Peyer's patch (tissue), 4 donors: ENCODE data around the gene EXOC4. TPM values are rescaled to one million over a fixed set of nuclear protein-coding genes. Genes with fewer than 3 reads are reported as not detected.
A peak's percentile ranks its signal among the peaks of the same experiment; 100 is the strongest.

Experiments used
- DNase-seq, 3 donors: peaks; one replicate each; pipeline ENCODE4 v3.0.0-alpha.2; 2017 to 2019
- H3K27ac ChIP-seq, 4 donors: fragments of 200-600 bp; sonication (generic); one replicate each; pipeline ENCODE4 v1.5.1; 2016 to 2019
- H3K27me3 ChIP-seq, 2 donors: fragments of 200-600 bp; sonication (generic); one replicate each; pipeline ENCODE4 v1.5.1; 2019
- H3K36me3 ChIP-seq, 3 donors: fragments of 200-600 bp; sonication (generic); one replicate each; pipeline ENCODE4 v1.5.1; 2016 to 2019
- H3K4me1 ChIP-seq, 4 donors: fragments of 200-600 bp; sonication (generic); one replicate each; pipeline ENCODE4 v1.5.1; 2016 to 2019
- H3K4me3 ChIP-seq, 4 donors: fragments of 200-600 bp; sonication (generic); 1 replicate in 3 of 4; 2 replicates in 1 of 4; pipeline ENCODE4 v1.5.1; 2016 to 2019; ENCODE audit warnings: mild to moderate bottlenecking in 1 of 4
- H3K9me3 ChIP-seq, 4 donors: fragments of 200-600 bp; sonication (generic); one replicate each; pipeline ENCODE4 v1.5.1; 2016 to 2019; ENCODE audit warnings: mild to moderate bottlenecking in 1 of 4
- POLR2A ChIP-seq, 2 donors: fragments of 450-650 bp; IDR thresholded peaks; one replicate each; pipeline ENCODE4 v1.5.1; 2017; ENCODE audit warnings: antibody characterized with exemption in 2 of 2, mild to moderate bottlenecking in 2 of 2, moderate library complexity in 2 of 2
- total RNA-seq, 4 donors: library from RNA; depleted of rRNA; stranded (reverse); fragments of >200 nt; gene quantifications; one replicate each; pipeline ENCODE4 v1.1.0, GENCODE V29; 2016
- TF ChIP-seq, protein P1 (sequence below), 6 experiments: fragments of 450-650 bp in 4 of 6; fragments of 200-600 bp in 2 of 6; sonication (generic) in 1 of 6; IDR thresholded peaks; one replicate each; pipeline ENCODE4 v1.5.1; 2017 to 2019; ENCODE audit warnings: antibody characterized with exemption in 6 of 6, mild to moderate bottlenecking in 3 of 6, moderate library complexity in 1 of 6

The EXOC4 gene
- total RNA-seq, 4 donors from 2014 or later: 128 to 502 (median 141) TPM

- no peaks in the 10 kb centered on the region for H3K36me3 ChIP-seq
- H3K27ac ChIP-seq: no peak overlapping the region
- no peaks in the 10 kb centered on the region for H3K9me3 ChIP-seq
- DNase-seq: no peak
- TF ChIP-seq POLR2A (IDR thresholded peaks at IDR 0.05): no peak
- TF ChIP-seq, protein P1, sequence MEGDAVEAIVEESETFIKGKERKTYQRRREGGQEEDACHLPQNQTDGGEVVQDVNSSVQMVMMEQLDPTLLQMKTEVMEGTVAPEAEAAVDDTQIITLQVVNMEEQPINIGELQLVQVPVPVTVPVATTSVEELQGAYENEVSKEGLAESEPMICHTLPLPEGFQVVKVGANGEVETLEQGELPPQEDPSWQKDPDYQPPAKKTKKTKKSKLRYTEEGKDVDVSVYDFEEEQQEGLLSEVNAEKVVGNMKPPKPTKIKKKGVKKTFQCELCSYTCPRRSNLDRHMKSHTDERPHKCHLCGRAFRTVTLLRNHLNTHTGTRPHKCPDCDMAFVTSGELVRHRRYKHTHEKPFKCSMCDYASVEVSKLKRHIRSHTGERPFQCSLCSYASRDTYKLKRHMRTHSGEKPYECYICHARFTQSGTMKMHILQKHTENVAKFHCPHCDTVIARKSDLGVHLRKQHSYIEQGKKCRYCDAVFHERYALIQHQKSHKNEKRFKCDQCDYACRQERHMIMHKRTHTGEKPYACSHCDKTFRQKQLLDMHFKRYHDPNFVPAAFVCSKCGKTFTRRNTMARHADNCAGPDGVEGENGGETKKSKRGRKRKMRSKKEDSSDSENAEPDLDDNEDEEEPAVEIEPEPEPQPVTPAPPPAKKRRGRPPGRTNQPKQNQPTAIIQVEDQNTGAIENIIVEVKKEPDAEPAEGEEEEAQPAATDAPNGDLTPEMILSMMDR (IDR thresholded peaks at IDR 0.05): no peak
- no peaks in the 10 kb centered on the region for H3K27me3 ChIP-seq
- H3K4me1 ChIP-seq: no peaks in the 10 kb centered on the region
- no peak overlapping the region for H3K4me3 ChIP-seq
These were observed 6.3 kb upstream of the EXOC4 start for GRCh38 chr7:133246558-133246957.

DNA sequence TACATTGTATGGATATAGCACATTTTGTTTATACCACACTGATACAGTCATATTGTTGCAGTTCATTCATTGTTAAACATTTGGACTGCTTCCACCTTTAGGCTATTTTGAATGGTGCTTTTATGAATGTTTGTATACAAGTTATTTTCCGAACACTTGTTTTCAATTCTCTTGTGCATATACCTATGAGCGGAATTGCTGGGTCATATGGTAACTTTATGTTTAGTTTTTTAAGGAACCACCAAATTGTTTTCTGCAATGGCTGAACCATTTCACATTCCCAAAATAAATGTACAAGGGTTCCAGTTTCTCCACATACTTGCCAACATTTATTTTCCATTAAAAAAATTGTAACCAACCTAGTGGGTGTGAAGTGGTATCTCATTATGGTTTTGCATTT lies 4.0 kb upstream of the EXOC4 start:
- no peaks in the 10 kb centered on the region for H3K36me3 ChIP-seq
- H3K27me3 ChIP-seq: no peaks in the 10 kb centered on the region
- DNase-seq: no peak
- H3K27ac ChIP-seq: no peak overlapping the region
- H3K9me3 ChIP-seq: no peaks in the 10 kb centered on the region
- no peak for TF ChIP-seq POLR2A (IDR thresholded peaks at IDR 0.05)
- TF ChIP-seq, protein P1 (IDR thresholded peaks at IDR 0.05): no peak
- no peak overlapping the region for H3K4me3 ChIP-seq
- peaks cover 0 to 4% (median 3%) of the 10 kb centered on the region in 4 donors for H3K4me1 ChIP-seq

- Histone ChIP-seq H3K27me3 (no peaks in the 10 kb centered on the region), H3K9me3 (no peaks in the 10 kb centered on the region), H3K27ac (no peak overlapping the region), H3K36me3 (no peaks in the 10 kb centered on the region), H3K4me1 (peaks cover 0 to 14% (median 6%) of the 10 kb centered on the region in 4 donors), H3K4me3 (peak overlapping the region in 1 of 4 donors; percentile 64)
- TF ChIP-seq, protein P1 (IDR thresholded peaks at IDR 0.05): no peak
- no peak for TF ChIP-seq POLR2A (IDR thresholded peaks at IDR 0.05)
- DNase-seq: no peak
These were observed 396 bp upstream of the EXOC4 start for GRCh38 chr7:133252506-133252857.

- H3K27ac ChIP-seq: peak overlapping the region in 3 of 4 donors; percentile 76 to 86 (median 83)
- DNase-seq: no peak
- no peaks in the 10 kb centered on the region for H3K9me3 ChIP-seq
- H3K4me1 ChIP-seq: peaks cover 0 to 14% (median 6%) of the 10 kb centered on the region in 4 donors
- no peaks in the 10 kb centered on the region for H3K27me3 ChIP-seq
- peak overlapping the region; percentile 64 to 90 (median 81) for H3K4me3 ChIP-seq
- TF ChIP-seq, protein P1 (IDR thresholded peaks at IDR 0.05): no peak
- TF ChIP-seq POLR2A (IDR thresholded peaks at IDR 0.05): no peak
- H3K36me3 ChIP-seq: no peaks in the 10 kb centered on the region
These were observed 619 bp downstream of the EXOC4 start for GRCh38 chr7:133253519-133253875.

DNA sequence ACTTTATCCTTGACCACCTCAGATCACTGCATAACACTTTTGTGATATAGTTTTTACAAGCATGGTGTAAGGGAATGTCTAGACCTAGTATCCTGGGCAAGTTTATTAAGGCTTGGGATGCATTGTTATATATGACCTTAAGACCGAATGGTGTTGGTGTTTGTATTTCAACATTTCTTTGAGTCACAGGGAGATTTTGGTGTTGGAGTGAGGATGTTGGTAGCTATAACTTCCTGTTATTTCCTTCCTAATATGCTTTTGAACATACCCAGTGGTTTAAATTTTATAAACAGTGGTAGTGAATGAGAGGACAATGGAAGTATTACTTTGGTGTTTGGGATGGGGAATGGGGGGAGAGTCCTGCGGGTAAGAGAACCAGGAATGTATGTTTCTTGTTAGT lies 2.6 kb downstream of the EXOC4 start:
- no peaks in the 10 kb centered on the region for H3K27me3 ChIP-seq
- no peaks in the 10 kb centered on the region for H3K36me3 ChIP-seq
- peaks cover 0 to 14% (median 6%) of the 10 kb centered on the region in 4 donors for H3K4me1 ChIP-seq
- H3K9me3 ChIP-seq: no peaks in the 10 kb centered on the region
- H3K27ac ChIP-seq: no peak overlapping the region
- DNase-seq: no peak
- no peak overlapping the region for H3K4me3 ChIP-seq
- TF ChIP-seq, protein P1 (IDR thresholded peaks at IDR 0.05): no peak
- TF ChIP-seq POLR2A (IDR thresholded peaks at IDR 0.05): no peak

GRCh38 chr7:133258174-133258573 lies 5.3 kb downstream of the EXOC4 start:
- TF ChIP-seq POLR2A (IDR thresholded peaks at IDR 0.05): no peak
- TF ChIP-seq, protein P1 (IDR thresholded peaks at IDR 0.05): no peak
- H3K9me3 ChIP-seq: no peaks in the 10 kb centered on the region
- no peak overlapping the region for H3K4me3 ChIP-seq
- no peak for DNase-seq
- H3K27ac ChIP-seq: no peak overlapping the region
- peaks cover 0 to 14% (median 6%) of the 10 kb centered on the region in 4 donors for H3K4me1 ChIP-seq
- H3K36me3 ChIP-seq: no peaks in the 10 kb centered on the region
- H3K27me3 ChIP-seq: no peaks in the 10 kb centered on the region
